SK-N-SH (cell line): ENCODE results near the gene IBTK.

Experiments
- CTCF ChIP-seq: fragments of 200-600 bp; sonication (generic); IDR thresholded peaks from 2 replicates; pipeline ENCODE4 v1.6.1; 2017; ENCODE audit warnings: antibody characterized with exemption, mild to moderate bottlenecking, moderate library complexity
- GABPA ChIP-seq: IDR thresholded peaks from 2 replicates; pipeline ENCODE4 v1.4.0; 2012; ENCODE audit warnings: low read depth, mild to moderate bottlenecking
- PBX3 ChIP-seq: IDR thresholded peaks from 2 replicates; pipeline ENCODE4; 2012
- RXRA ChIP-seq: IDR thresholded peaks from 2 replicates; pipeline ENCODE4 v1.4.0; 2012; ENCODE audit warnings: low read depth, mild to moderate bottlenecking, borderline replicate concordance

GRCh38 chr6:82129797-82130196 lies 117.7 kb downstream of the IBTK start:
- TF ChIP-seq CTCF (no peak), GABPA (no peak), RXRA (no peak), PBX3 (peak; percentile 35; the same call in 1 of the 2 replicates)
